Astrocyte of the spinal cord (primary cell): ENCODE data around the gene OR10H2.
"Not testable (repeated sequence)": the region's sequence is repeated elsewhere in the genome, so short reads cannot be mapped to it uniquely, and the experiment has no call there.

Source experiments
- DNase-seq: peaks from one replicate; pipeline ENCODE4 v3.0.0; 2011; ENCODE audit warnings: low read depth, low spot score
- H3K4me3 ChIP-seq: 2 replicates; pipeline ENCODE4 v1.5.1; 2011; ENCODE audit warnings: low read depth, mild to moderate bottlenecking, low read length, moderate library complexity
- CTCF ChIP-seq: IDR thresholded peaks from 2 replicates; pipeline ENCODE4 v1.5.1; 2012; ENCODE audit warnings: low read depth, mild to moderate bottlenecking, low read length, inconsistent platforms
- in situ Hi-C: cut with HindIII; loops from 2 replicates; pipeline ENCODE4 v1.10.0; 2017; ENCODE audit warnings: low sequenced_read_pairs

Gene OR10H2

GRCh38 chr19:15727724-15728123 is at the start of gene OR10H2:
Gene OR10H2, plus strand, starts transcription at chr19:15728024. Its CDS starts 20 bp downstream, at chr19:15728044.
- in situ Hi-C loops = no loop called here
- no peak for DNase-seq

GRCh38 chr19:15679089-15679488 is 48.7 kb upstream of the OR10H2 start:
- in situ Hi-C loops = no loop called here
- TF ChIP-seq CTCF = no peak
- DNase-seq = no peak
- H3K4me3 ChIP-seq = no peak overlapping the region

More at GRCh38 chr19:15727724-15728123, at the start of gene OR10H2:
- H3K4me3 ChIP-seq = no peak within 1 kb of the TSS
- TF ChIP-seq CTCF = no peak

DNA sequence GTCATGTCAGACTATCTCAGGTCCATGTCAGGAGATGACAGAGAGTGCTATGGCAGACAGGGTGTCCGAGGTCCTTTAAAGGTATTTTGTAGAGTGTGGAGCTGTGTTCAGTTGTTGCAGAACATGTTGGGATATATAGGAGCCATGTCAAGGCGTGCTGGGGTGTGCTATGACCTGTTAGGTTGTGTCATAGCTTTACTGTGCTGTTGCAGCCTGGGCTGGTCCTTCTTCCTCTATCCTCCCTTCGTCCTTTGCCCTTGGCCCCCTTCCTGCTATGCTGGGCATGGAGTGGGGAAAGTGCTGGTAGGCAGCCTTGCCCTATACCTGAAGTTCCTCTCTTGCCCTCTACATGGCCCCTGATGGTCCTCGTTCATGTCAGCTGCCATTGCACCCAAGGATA is 48.0 kb upstream of the OR10H2 start:
- in situ Hi-C loops, DNase-seq, H3K4me3 ChIP-seq: not testable (repeated sequence)

- TF ChIP-seq CTCF = no peak
- DNase-seq = no peak
- in situ Hi-C loops = no loop called here
- no peak overlapping the region for H3K4me3 ChIP-seq
These were observed 47.1 kb upstream of the OR10H2 start for GRCh38 chr19:15680478-15681322.

DNA sequence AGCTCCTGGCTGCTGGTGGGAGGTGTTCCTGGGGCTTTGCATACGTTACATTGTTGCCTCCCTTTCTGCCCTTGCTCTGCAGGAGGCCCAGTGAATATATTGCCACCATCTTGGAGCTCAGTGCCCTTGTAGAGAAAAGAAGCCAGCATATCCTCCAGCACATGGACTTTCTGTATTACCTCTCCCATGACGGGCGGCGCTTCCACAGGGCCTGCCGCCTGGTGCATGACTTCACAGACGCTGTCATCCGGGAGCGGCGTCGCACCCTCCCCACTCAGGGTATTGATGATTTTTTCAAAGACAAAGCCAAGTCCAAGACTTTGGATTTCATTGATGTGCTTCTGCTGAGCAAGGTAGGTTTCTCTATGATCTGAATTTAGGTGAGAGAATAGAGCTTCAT is 44.4 kb upstream of the OR10H2 start:
- DNase-seq = no peak
- in situ Hi-C loops = no loop called here
- no peak overlapping the region for H3K4me3 ChIP-seq
- no peak for TF ChIP-seq CTCF

DNA sequence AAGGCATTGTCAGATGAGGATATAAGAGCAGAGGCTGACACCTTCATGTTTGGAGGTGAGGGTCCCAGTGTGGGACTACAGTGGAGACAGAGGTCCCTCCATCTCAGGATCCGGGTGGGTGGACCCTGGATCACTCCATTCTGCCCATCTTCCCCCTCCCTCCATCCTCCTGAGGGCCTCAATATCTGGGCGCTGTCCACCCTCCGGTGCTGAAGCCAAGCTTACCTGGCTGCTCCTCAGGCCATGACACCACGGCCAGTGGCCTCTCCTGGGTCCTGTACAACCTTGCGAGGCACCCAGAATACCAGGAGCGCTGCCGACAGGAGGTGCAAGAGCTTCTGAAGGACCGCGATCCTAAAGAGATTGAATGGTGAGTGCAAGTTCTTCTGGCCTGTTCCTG is 43.0 kb upstream of the OR10H2 start:
- no peak for DNase-seq
- TF ChIP-seq CTCF = no peak
- H3K4me3 ChIP-seq = no peak overlapping the region
- in situ Hi-C loops = no loop called here

DNA sequence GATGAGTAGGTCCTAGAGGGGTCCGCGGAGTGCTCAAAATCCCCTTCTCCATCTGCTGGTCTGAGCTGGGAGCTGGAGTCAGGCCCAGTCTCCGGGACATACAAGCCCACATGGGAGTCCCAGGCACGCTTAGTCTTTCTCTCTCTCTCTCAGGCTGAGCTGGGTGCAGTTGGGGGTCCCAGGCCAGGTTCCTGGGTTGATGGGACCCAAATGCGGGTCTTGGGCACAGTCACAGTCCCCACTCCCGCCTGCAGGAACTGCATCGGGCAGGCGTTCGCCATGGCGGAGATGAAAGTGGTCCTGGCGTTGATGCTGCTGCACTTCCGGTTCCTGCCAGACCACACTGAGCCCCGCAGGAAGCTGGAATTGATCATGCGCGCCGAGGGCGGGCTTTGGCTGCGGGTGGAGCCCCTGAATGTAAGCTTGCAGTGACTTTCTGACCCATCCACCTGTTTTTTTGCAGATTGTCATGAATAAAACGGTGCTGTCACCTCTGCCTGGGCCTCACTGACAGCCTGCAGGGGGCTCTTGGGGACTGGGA is 31.1 kb upstream of the OR10H2 start:
- no peak for DNase-seq
- TF ChIP-seq CTCF = no peak
- in situ Hi-C loops = no loop called here
- H3K4me3 ChIP-seq = no peak overlapping the region
